Measurements from ENCODE around the gene RBM5. TPM values are rescaled to one million over a fixed set of nuclear protein-coding genes. Genes with fewer than 3 reads are reported as not detected.
A peak's percentile ranks its signal among the peaks of the same experiment; 100 is the strongest.

The RBM5 gene
- total RNA-seq, 1 donor, result 150 TPM

DNA sequence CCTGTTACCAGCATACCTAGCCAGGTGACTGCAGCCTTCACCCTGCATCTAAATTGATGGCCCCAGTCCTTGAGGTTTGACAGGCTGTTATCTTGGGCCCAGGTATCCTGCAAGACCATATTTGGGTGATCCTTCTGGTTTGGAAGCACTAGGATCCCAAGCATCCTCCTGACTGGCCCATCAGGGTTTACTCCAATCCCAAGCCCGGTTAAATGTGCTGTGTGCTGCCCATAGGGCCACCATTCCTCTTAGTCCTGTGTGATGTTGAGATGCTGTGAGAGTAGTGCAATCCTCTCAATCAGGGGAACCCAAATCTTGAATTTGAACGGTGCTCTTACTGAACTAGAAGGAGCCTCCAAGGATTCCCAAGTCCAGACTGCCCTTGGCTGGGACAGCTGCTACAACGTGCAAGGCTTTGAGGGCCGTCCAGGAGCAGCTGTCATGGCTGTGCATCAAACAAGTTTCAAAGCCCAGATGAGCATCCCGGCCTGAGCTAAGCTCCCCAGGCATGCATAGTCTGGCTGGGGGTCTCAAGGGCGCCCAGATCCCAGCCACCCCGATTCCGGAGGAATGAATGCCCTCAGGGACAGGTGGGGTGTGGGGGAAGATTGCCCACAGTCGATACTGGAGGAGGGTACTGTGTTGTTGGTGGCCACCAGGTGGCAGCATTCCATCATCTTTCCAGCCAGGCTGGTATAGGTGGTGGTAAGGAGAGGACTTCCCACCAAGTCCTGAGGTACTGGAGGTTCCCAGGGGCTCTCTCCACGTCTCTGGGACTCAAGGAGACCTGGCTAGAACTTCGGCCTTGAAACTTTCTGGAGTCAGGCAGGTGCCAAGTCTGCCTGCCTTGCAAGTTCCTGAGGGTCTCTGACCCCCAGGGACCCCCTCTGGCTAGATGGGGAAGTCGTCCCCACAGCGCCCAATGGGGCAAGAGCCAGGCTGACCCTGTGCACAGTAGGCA lies 32.6 kb downstream of the RBM5 start:
- Histone ChIP-seq H3K9me3 (ENCODE audit: low read depth, low read length) (no peaks in the 10 kb centered on the region), H4K20me1 (ENCODE audit: insufficient read depth, low read length) (peaks cover 35% of the 10 kb centered on the region), H3K27me3 (ENCODE audit: insufficient read depth, low read length) (no peaks in the 10 kb centered on the region), H3K4me1 (ENCODE audit: insufficient read depth, low read length) (peaks cover 5% of the 10 kb centered on the region), H3K4me2 (ENCODE audit: insufficient read depth, low read length) (no peak overlapping the region), H3K27ac (ENCODE audit: low read depth, low read length) (no peak overlapping the region), H3K79me2 (ENCODE audit: insufficient read depth, low read length) (no peaks in the 10 kb centered on the region), H3K4me3 (ENCODE audit: insufficient read depth, low read length) (no peak overlapping the region), H2AFZ (ENCODE audit: low read length) (no peak overlapping the region), H3K36me3 (ENCODE audit: insufficient read depth, low read length) (peaks cover 41% of the 10 kb centered on the region)
- DNase-seq (ENCODE audit: insufficient read length, low spot score, missing footprints), result peak; percentile 98
- TF ChIP-seq, protein P1, sequence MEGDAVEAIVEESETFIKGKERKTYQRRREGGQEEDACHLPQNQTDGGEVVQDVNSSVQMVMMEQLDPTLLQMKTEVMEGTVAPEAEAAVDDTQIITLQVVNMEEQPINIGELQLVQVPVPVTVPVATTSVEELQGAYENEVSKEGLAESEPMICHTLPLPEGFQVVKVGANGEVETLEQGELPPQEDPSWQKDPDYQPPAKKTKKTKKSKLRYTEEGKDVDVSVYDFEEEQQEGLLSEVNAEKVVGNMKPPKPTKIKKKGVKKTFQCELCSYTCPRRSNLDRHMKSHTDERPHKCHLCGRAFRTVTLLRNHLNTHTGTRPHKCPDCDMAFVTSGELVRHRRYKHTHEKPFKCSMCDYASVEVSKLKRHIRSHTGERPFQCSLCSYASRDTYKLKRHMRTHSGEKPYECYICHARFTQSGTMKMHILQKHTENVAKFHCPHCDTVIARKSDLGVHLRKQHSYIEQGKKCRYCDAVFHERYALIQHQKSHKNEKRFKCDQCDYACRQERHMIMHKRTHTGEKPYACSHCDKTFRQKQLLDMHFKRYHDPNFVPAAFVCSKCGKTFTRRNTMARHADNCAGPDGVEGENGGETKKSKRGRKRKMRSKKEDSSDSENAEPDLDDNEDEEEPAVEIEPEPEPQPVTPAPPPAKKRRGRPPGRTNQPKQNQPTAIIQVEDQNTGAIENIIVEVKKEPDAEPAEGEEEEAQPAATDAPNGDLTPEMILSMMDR (IDR thresholded peaks at IDR 0.05; ENCODE audit: extremely low read depth, low read depth, low read length), result peak; percentile 79

DNA sequence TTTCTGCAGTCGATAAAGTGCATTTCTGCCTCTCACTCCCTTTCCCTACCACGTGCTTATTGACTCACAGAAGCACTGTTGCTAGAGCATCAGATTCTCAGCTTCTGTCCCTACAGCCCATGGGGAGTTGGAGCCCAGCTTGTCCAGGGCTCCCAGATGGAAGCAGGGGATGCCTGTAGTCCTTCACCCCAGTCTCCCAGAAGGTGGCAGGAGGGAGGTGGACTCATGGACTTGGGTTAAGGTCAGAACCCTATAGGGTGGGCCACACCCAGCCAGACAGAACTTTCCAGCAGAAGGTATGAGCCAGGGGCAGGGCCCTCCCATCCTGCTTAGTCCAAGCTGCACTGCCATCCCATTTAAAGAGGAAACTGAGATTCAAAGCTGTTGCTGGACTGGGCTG lies 33.4 kb downstream of the RBM5 start:
- Histone ChIP-seq H4K20me1 (ENCODE audit: insufficient read depth, low read length) (peaks cover 32% of the 10 kb centered on the region), H3K4me3 (ENCODE audit: insufficient read depth, low read length) (no peak overlapping the region), H2AFZ (ENCODE audit: low read length) (no peak overlapping the region), H3K9me3 (ENCODE audit: low read depth, low read length) (no peaks in the 10 kb centered on the region), H3K36me3 (ENCODE audit: insufficient read depth, low read length) (peaks cover 34% of the 10 kb centered on the region), H3K4me2 (ENCODE audit: insufficient read depth, low read length) (no peak overlapping the region), H3K27me3 (ENCODE audit: insufficient read depth, low read length) (no peaks in the 10 kb centered on the region), H3K27ac (ENCODE audit: low read depth, low read length) (no peak overlapping the region), H3K4me1 (ENCODE audit: insufficient read depth, low read length) (peaks cover 5% of the 10 kb centered on the region), H3K79me2 (ENCODE audit: insufficient read depth, low read length) (no peaks in the 10 kb centered on the region)
- DNase-seq (ENCODE audit: insufficient read length, low spot score, missing footprints), result peak; percentile 72
- TF ChIP-seq, protein P1 (IDR thresholded peaks at IDR 0.05; ENCODE audit: extremely low read depth, low read depth, low read length), result no peak

DNA sequence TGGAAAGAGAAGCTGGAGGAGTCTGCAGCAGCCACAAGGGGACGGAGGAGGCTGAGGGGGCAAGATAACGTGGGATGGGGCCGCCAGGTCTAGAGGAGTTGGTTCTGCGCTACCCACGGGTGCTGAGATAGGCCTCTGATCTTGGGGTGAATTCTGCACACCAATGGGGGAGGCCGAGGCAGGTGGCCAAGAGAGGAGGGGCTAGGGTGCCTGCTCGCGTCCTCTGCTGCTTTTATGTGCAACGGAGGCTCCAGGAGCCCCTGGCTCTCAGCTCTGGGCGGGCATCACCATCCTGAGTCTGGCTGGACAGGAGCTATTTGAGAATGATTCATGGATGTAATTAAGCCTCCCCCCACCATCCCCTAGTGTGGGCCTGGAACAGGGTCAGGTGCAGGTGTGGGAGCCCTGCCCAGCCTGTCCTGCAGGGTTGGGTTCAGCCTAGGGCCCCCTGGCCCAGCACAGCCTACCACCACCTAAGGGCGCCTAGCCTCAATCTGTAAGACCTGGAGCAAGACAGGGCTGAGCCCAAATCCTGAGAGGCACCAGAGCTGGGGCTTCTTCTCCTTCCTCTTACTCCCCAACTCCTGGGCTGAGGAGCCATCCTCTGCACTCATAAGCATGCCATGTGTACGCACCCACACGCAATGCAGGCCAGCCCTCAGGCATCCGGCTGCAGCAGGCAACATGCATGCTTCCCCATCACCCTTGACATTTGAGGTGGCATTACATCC lies 34.1 kb downstream of the RBM5 start:
- Histone ChIP-seq H3K9me3 (ENCODE audit: low read depth, low read length) (no peaks in the 10 kb centered on the region), H3K36me3 (ENCODE audit: insufficient read depth, low read length) (peaks cover 26% of the 10 kb centered on the region), H3K27ac (ENCODE audit: low read depth, low read length) (no peak overlapping the region), H4K20me1 (ENCODE audit: insufficient read depth, low read length) (peaks cover 31% of the 10 kb centered on the region), H3K27me3 (ENCODE audit: insufficient read depth, low read length) (no peaks in the 10 kb centered on the region), H3K79me2 (ENCODE audit: insufficient read depth, low read length) (no peaks in the 10 kb centered on the region), H3K4me3 (ENCODE audit: insufficient read depth, low read length) (no peak overlapping the region), H3K4me1 (ENCODE audit: insufficient read depth, low read length) (peaks cover 5% of the 10 kb centered on the region), H2AFZ (ENCODE audit: low read length) (no peak overlapping the region), H3K4me2 (ENCODE audit: insufficient read depth, low read length) (no peak overlapping the region)
- TF ChIP-seq, protein P1 (IDR thresholded peaks at IDR 0.05; ENCODE audit: extremely low read depth, low read depth, low read length), result no peak
- DNase-seq (ENCODE audit: insufficient read length, low spot score, missing footprints), result peak; percentile 86
